Activated T-cell treated with anti-CD3 and anti-CD28 coated beads for 48 hours (primary cell): ENCODE data around the gene DFFB.

Source experiments
- DNase-seq: peaks from one replicate; pipeline ENCODE4 v3.0.0-alpha.2; 2020; ENCODE audit warnings: low read depth

The DFFB gene

GRCh38 chr1:3896396-3897000 lies 39.2 kb downstream of the DFFB start:
- DNase-seq: no peak

- no peak for DNase-seq
These were observed 41.1 kb downstream of the DFFB start for GRCh38 chr1:3898475-3898735.

- no peak for DNase-seq
These were observed 41.9 kb downstream of the DFFB start for GRCh38 chr1:3898994-3899753.

GRCh38 chr1:3899754-3900149 lies 42.5 kb downstream of the DFFB start:
- peak; percentile 26 for DNase-seq

GRCh38 chr1:3900150-3900968 lies 43.1 kb downstream of the DFFB start, which contains the start of gene C1orf174:
Gene C1orf174 (minus strand): TSS chr1:3900272. CDS start chr1:3900186, 86 bp downstream.
- DNase-seq: peak; percentile 86

- DNase-seq: peak; percentile 93
These were observed 43.8 kb downstream of the DFFB start for GRCh38 chr1:3900969-3901529.

GRCh38 chr1:3902111-3902511 lies 44.8 kb downstream of the DFFB start:
- DNase-seq: no peak

- DNase-seq: no peak
These were observed 45.4 kb downstream of the DFFB start for GRCh38 chr1:3902571-3903091.

- no peak for DNase-seq
These were observed 46.1 kb downstream of the DFFB start for GRCh38 chr1:3903141-3904005.

- no peak for DNase-seq
These were observed 46.9 kb downstream of the DFFB start for GRCh38 chr1:3904006-3904842.

- DNase-seq: no peak
These were observed 47.5 kb downstream of the DFFB start for GRCh38 chr1:3904843-3905185.

GRCh38 chr1:3905266-3905952 lies 48.1 kb downstream of the DFFB start:
- no peak for DNase-seq

- DNase-seq: no peak
These were observed 48.8 kb downstream of the DFFB start for GRCh38 chr1:3905953-3906671.

GRCh38 chr1:3906672-3907020 lies 49.4 kb downstream of the DFFB start:
- no peak for DNase-seq

GRCh38 chr1:3907031-3907534 lies 49.8 kb downstream of the DFFB start:
- DNase-seq: peak; percentile 51

GRCh38 chr1:3907621-3908165 lies 50.4 kb downstream of the DFFB start:
- no peak for DNase-seq

- DNase-seq: no peak
These were observed 51.7 kb downstream of the DFFB start for GRCh38 chr1:3908886-3909517.

- DNase-seq: no peak
These were observed 52.3 kb downstream of the DFFB start for GRCh38 chr1:3909615-3910014.
